Naive thymus-derived CD4-positive, alpha-beta T cell (primary cell): Measurements from ENCODE around the gene CDK11A. TPM values are rescaled to one million over a fixed set of nuclear protein-coding genes. Genes with fewer than 3 reads are reported as not detected.

Experiments used
- ATAC-seq: fragments of 150-1000 bp; cut with Tn5 transposase; 2 replicates; pipeline ENCODE4 v1.10.0; 2021; ENCODE audit warnings: mild to moderate bottlenecking, moderate library complexity
- CTCF ChIA-PET: fragments of 350-600 bp; sonication (Branson Sonifier 250); formaldehyde crosslinking; loops from one replicate; lab custom pipeline; 2021; ENCODE audit warnings: antibody characterized with exemption; lab: Charles Lee
- POLR2A ChIA-PET: fragments of 350-600 bp; sonication (Branson Sonifier 250); formaldehyde crosslinking; loops from one replicate; lab custom pipeline; 2021; ENCODE audit warnings: antibody characterized with exemption, inconsistent platforms; lab: Charles Lee
- DNase-seq, 9 donors: peaks; one replicate each; pipeline versions ENCODE4 v3.0.0 to v3.0.0-alpha.2; 2020 to 2022; ENCODE audit warnings: mixed read lengths in 1 of 9
- H3K27ac ChIP-seq: one replicate; pipeline ENCODE4 v1.7.0; 2013; ENCODE audit warnings: mild to moderate bottlenecking, low read depth, low read length, moderate library complexity
- H3K27me3 ChIP-seq, 2 donors: one replicate each; pipeline ENCODE4 v1.7.0; 2013; ENCODE audit warnings: low read length in 2 of 2, mild to moderate bottlenecking in 2 of 2, moderate library complexity in 2 of 2; ENCODE audit not compliant: control insufficient read depth in 2 of 2, insufficient read depth in 2 of 2
- H3K36me3 ChIP-seq, 3 experiments: 1 replicate in 2 of 3; 2 replicates in 1 of 3; pipeline ENCODE4 v1.7.0; 2013; ENCODE audit warnings: low read length in 3 of 3, mild to moderate bottlenecking in 3 of 3, moderate library complexity in 1 of 3; ENCODE audit not compliant: insufficient read depth in 3 of 3, control insufficient read depth in 2 of 3
- H3K4me1 ChIP-seq, 2 donors: one replicate each; pipeline ENCODE4 v1.7.0; 2013; ENCODE audit warnings: low read length in 2 of 2, mild to moderate bottlenecking in 2 of 2, moderate library complexity in 1 of 2; ENCODE audit not compliant: control insufficient read depth in 2 of 2, insufficient read depth in 2 of 2
- H3K4me3 ChIP-seq: 2 replicates; pipeline ENCODE4 v1.7.0; 2013; ENCODE audit warnings: mild to moderate bottlenecking, low read length
- H3K9me3 ChIP-seq, 3 experiments: 1 replicate in 2 of 3; 2 replicates in 1 of 3; pipeline ENCODE4 v1.7.0; 2013; ENCODE audit warnings: low read length in 3 of 3; ENCODE audit not compliant: control insufficient read depth in 2 of 3
- H3K27ac Mint-ChIP-seq, 9 donors: one replicate each; pipeline ENCODE4 v1.8.0; 2020 to 2022; ENCODE audit warnings: mixed read lengths in 9 of 9, mild to moderate bottlenecking in 8 of 9, moderate library complexity in 5 of 9, inconsistent platforms in 2 of 9
- H3K27me3 Mint-ChIP-seq, 5 donors: one replicate each; pipeline ENCODE4 v1.8.0; 2021 to 2022; ENCODE audit warnings: mixed read lengths in 5 of 5, mild to moderate bottlenecking in 1 of 5
- H3K36me3 Mint-ChIP-seq, 5 donors: one replicate each; pipeline ENCODE4 v1.8.0; 2020 to 2022; ENCODE audit warnings: mixed read lengths in 5 of 5, mild to moderate bottlenecking in 3 of 5, inconsistent platforms in 1 of 5
- H3K4me1 Mint-ChIP-seq, 7 donors: one replicate each; pipeline ENCODE4 v1.8.0; 2020 to 2022; ENCODE audit warnings: mixed read lengths in 7 of 7, mild to moderate bottlenecking in 3 of 7, inconsistent platforms in 1 of 7
- H3K4me3 Mint-ChIP-seq, 10 donors: one replicate each; pipeline ENCODE4 v1.8.0; 2020 to 2022; ENCODE audit warnings: mild to moderate bottlenecking in 10 of 10, mixed read lengths in 10 of 10, moderate library complexity in 6 of 10, inconsistent platforms in 2 of 10
- H3K9me3 Mint-ChIP-seq, 11 donors: one replicate each; pipeline ENCODE4 v1.8.0; 2020 to 2022; ENCODE audit warnings: mixed read lengths in 11 of 11, mild to moderate bottlenecking in 4 of 11, inconsistent platforms in 1 of 11, moderate library complexity in 1 of 11
- intact Hi-C, 2 donors: fragments of 100-400 bp; cut with micrococcal nuclease; formaldehyde crosslinking; loops; one replicate each; pipeline ENCODE4 v1.15.1; 2023
- polyA plus RNA-seq, 2 donors: library from polyadenylated mRNA; unstranded; fragments of 300-500 nt; fragmentation: Illumina TruSeq; gene quantifications; one replicate each; pipeline ENCODE4 v1.2.3, GENCODE V29; 2021
- total RNA-seq, 6 experiments: library from RNA in 5 of 6; stranded (reverse) in 5 of 6; gene quantifications; 1 replicate in 5 of 6; 2 replicates in 1 of 6; pipeline ENCODE4 v1.2.3 and lab custom pipeline; 2021 to 2026

CDK11A gene
- total and polyA plus RNA-seq, 7 experiments from 2014 or later = 9.8 to 218 (median 139) TPM

- intact Hi-C loops = no loop called here
- H3K27ac ChIP-seq = no peak overlapping the region
- no peaks in the 10 kb centered on the region for H3K9me3 ChIP-seq
- H3K4me1 Mint-ChIP-seq = peaks cover 0 to 4% (median 0%) of the 10 kb centered on the region in 7 donors
- CTCF ChIA-PET = no interaction called here
- H3K9me3 Mint-ChIP-seq = peaks cover 0 to under 1% (median 0%) of the 10 kb centered on the region in 11 donors
- no peak overlapping the region for H3K4me3 Mint-ChIP-seq
- peaks cover 0 to 73% (median 13%) of the 10 kb centered on the region in 3 experiments for H3K36me3 ChIP-seq
- H3K36me3 Mint-ChIP-seq = peaks cover 0 to 11% (median 0%) of the 10 kb centered on the region in 5 donors
- no peak for DNase-seq
- H3K4me3 ChIP-seq = no peak overlapping the region
- ATAC-seq = no peak
- H3K4me1 ChIP-seq = no peaks in the 10 kb centered on the region
- H3K27ac Mint-ChIP-seq = no peak overlapping the region
- H3K27me3 Mint-ChIP-seq = no peaks in the 10 kb centered on the region
- H3K27me3 ChIP-seq = no peaks in the 10 kb centered on the region
- POLR2A ChIA-PET = no interaction called here
These were observed 31.7 kb upstream of the CDK11A start for GRCh38 chr1:1755852-1756251.

- intact Hi-C loops = no loop called here
- Histone ChIP-seq H3K4me1 (no peaks in the 10 kb centered on the region), H3K27ac (no peak overlapping the region), H3K9me3 (no peaks in the 10 kb centered on the region), H3K36me3 (peaks cover 0 to 69% (median 9%) of the 10 kb centered on the region in 3 experiments), H3K27me3 (no peaks in the 10 kb centered on the region), H3K4me3 (no peak overlapping the region)
- POLR2A ChIA-PET = no interaction called here
- CTCF ChIA-PET = no interaction called here
- Mint-ChIP-seq H3K27ac (no peak overlapping the region), H3K9me3 (no peaks in the 10 kb centered on the region), H3K4me1 (peaks cover 0 to 4% (median 0%) of the 10 kb centered on the region in 7 donors), H3K27me3 (no peaks in the 10 kb centered on the region), H3K4me3 (no peak overlapping the region), H3K36me3 (peaks cover 0 to 11% (median 0%) of the 10 kb centered on the region in 5 donors)
- ATAC-seq = no peak
- DNase-seq = no peak
These were observed 31.3 kb upstream of the CDK11A start for GRCh38 chr1:1755426-1755825.

GRCh38 chr1:1754051-1754815, 30.1 kb upstream of the CDK11A start:
- peaks cover 0 to 57% (median 8%) of the 10 kb centered on the region in 3 experiments for H3K36me3 ChIP-seq
- POLR2A ChIA-PET = no interaction called here

GRCh38 chr1:1753607-1754005, 29.4 kb upstream of the CDK11A start:
- Histone ChIP-seq H3K27me3 (no peaks in the 10 kb centered on the region), H3K9me3 (no peaks in the 10 kb centered on the region), H3K4me3 (no peak overlapping the region), H3K4me1 (no peaks in the 10 kb centered on the region), H3K27ac (no peak overlapping the region), H3K36me3 (peaks cover 0 to 51% (median 7%) of the 10 kb centered on the region in 3 experiments)
- no peak overlapping the region for H3K4me3 Mint-ChIP-seq
- H3K4me1 Mint-ChIP-seq = peaks cover 0 to 6% (median under 1%) of the 10 kb centered on the region in 7 donors
- peaks cover 0 to 11% (median 0%) of the 10 kb centered on the region in 5 donors for H3K36me3 Mint-ChIP-seq
- CTCF ChIA-PET = interaction anchor here (0.6 kb wide), 1 partner anchor 144 kb away, joined by 3 read pairs; no protein-coding TSS in a partner anchor
- H3K9me3 Mint-ChIP-seq = no peaks in the 10 kb centered on the region
- POLR2A ChIA-PET = no interaction called here
- no peak overlapping the region for H3K27ac Mint-ChIP-seq
- H3K27me3 Mint-ChIP-seq = no peaks in the 10 kb centered on the region
- intact Hi-C loops = no loop called here
- no peak for DNase-seq
- ATAC-seq = no peak

More at GRCh38 chr1:1754051-1754815, 30.1 kb upstream of the CDK11A start:
- no peaks in the 10 kb centered on the region for H3K9me3 Mint-ChIP-seq
- H3K4me1 Mint-ChIP-seq = peaks cover 0 to 3% (median 2%) of the 10 kb centered on the region in 7 donors
- ATAC-seq = no peak
- CTCF ChIA-PET = interaction anchor here (0.6 to 0.7 kb wide), 2 partner anchors 143 to 282 kb away, joined by 3 read pairs; no protein-coding TSS in a partner anchor
- Histone ChIP-seq H3K9me3 (no peaks in the 10 kb centered on the region), H3K4me3 (no peak overlapping the region), H3K4me1 (no peaks in the 10 kb centered on the region), H3K27me3 (no peaks in the 10 kb centered on the region), H3K27ac (no peak overlapping the region)
- DNase-seq = no peak
- intact Hi-C loops = no loop called here
- peaks cover 0 to 11% (median 0%) of the 10 kb centered on the region in 5 donors for H3K36me3 Mint-ChIP-seq
- H3K27me3 Mint-ChIP-seq = no peaks in the 10 kb centered on the region
- no peak overlapping the region for H3K27ac Mint-ChIP-seq
- no peak overlapping the region for H3K4me3 Mint-ChIP-seq

- DNase-seq (no peak), ATAC-seq (no peak)
- Mint-ChIP-seq H3K4me1 (peaks cover 0 to 10% (median 5%) of the 10 kb centered on the region in 7 donors), H3K27ac (no peak overlapping the region), H3K9me3 (no peaks in the 10 kb centered on the region), H3K4me3 (no peak overlapping the region), H3K36me3 (peaks cover 0 to 11% (median 0%) of the 10 kb centered on the region in 5 donors), H3K27me3 (no peaks in the 10 kb centered on the region)
- no peak overlapping the region for H3K4me3 ChIP-seq
- peaks cover 0 to 45% (median 7%) of the 10 kb centered on the region in 3 experiments for H3K36me3 ChIP-seq
- no peaks in the 10 kb centered on the region for H3K27me3 ChIP-seq
- ChIA-PET CTCF (no interaction called here), POLR2A (no interaction called here)
- H3K4me1 ChIP-seq = no peaks in the 10 kb centered on the region
- H3K27ac ChIP-seq = no peak overlapping the region
- intact Hi-C loops = no loop called here
- no peaks in the 10 kb centered on the region for H3K9me3 ChIP-seq
These were observed 28.8 kb upstream of the CDK11A start for GRCh38 chr1:1752636-1753606.

GRCh38 chr1:1752190-1752589, 28.0 kb upstream of the CDK11A start:
- ChIA-PET CTCF (no interaction called here), POLR2A (no interaction called here)
- peaks cover 0 to 10% (median 5%) of the 10 kb centered on the region in 7 donors for H3K4me1 Mint-ChIP-seq
- H3K4me1 ChIP-seq = no peaks in the 10 kb centered on the region
- ATAC-seq = no peak
- no peaks in the 10 kb centered on the region for H3K27me3 ChIP-seq
- no peak for DNase-seq
- intact Hi-C loops = no loop called here
- H3K9me3 Mint-ChIP-seq = no peaks in the 10 kb centered on the region
- H3K36me3 ChIP-seq = peaks cover 0 to 44% (median 7%) of the 10 kb centered on the region in 3 experiments
- H3K36me3 Mint-ChIP-seq = peaks cover 0 to 11% (median 0%) of the 10 kb centered on the region in 5 donors
- no peak overlapping the region for H3K4me3 ChIP-seq
- H3K27ac ChIP-seq = no peak overlapping the region
- H3K27ac Mint-ChIP-seq = no peak overlapping the region
- no peaks in the 10 kb centered on the region for H3K9me3 ChIP-seq
- H3K27me3 Mint-ChIP-seq = no peaks in the 10 kb centered on the region
- H3K4me3 Mint-ChIP-seq = no peak overlapping the region
